Neural cell (in vitro differentiated cells): ENCODE data around the gene ZSWIM6. TPM values are rescaled to one million over a fixed set of nuclear protein-coding genes. Genes with fewer than 3 reads are reported as not detected.

Experiments used
- H2AFZ ChIP-seq: fragments of 200-600, 300-800 bp; sonication (generic), shearing (Covaris generic); 2 replicates; pipeline ENCODE4 v1.6.0; 2014; ENCODE audit warnings: low read depth, mild to moderate bottlenecking, antibody characterized with exemption, low read length, moderate library complexity
- H3F3A ChIP-seq: fragments of 200-600 bp; shearing (Covaris generic); 2 replicates; pipeline ENCODE4 v1.6.1; 2016; ENCODE audit warnings: mild to moderate bottlenecking, moderate library complexity, mixed read lengths, antibody characterized with exemption, low read length; ENCODE audit not compliant: insufficient read depth, poor library complexity, severe bottlenecking
- H3K27ac ChIP-seq: fragments of 200-600, 300-800 bp; sonication (generic), shearing (Covaris generic); 2 replicates; pipeline ENCODE4 v1.5.1; 2014; ENCODE audit warnings: mild to moderate bottlenecking, low read length, moderate library complexity
- H3K27me3 ChIP-seq: fragments of 300-800, 200-600 bp; sonication (generic), shearing (Covaris generic); 2 replicates; pipeline ENCODE4 v1.6.0; 2014; ENCODE audit warnings: mild to moderate bottlenecking, low read depth, low read length, moderate library complexity; ENCODE audit not compliant: insufficient read depth
- H3K36me3 ChIP-seq: fragments of 300-800, 200-600 bp; sonication (generic), shearing (Covaris generic); 2 replicates; pipeline ENCODE4 v1.5.1; 2014; ENCODE audit warnings: mild to moderate bottlenecking, antibody characterized with exemption, low read length, moderate library complexity; ENCODE audit not compliant: insufficient read depth
- H3K4me2 ChIP-seq: fragments of 300-800, 200-600 bp; sonication (generic), shearing (Covaris generic); 2 replicates; pipeline ENCODE4 v1.6.0; 2014; ENCODE audit warnings: mild to moderate bottlenecking, low read length
- H3K4me3 ChIP-seq: fragments of 300-800, 200-600 bp; sonication (generic), shearing (Covaris generic); 2 replicates; pipeline ENCODE4 v1.5.1; 2014; ENCODE audit warnings: mild to moderate bottlenecking, low read length, moderate library complexity
- H3K79me2 ChIP-seq: fragments of 200-600 bp; shearing (Covaris generic); replicated peaks from 2 replicates; pipeline ENCODE4 v1.6.0; 2014; ENCODE audit warnings: mild to moderate bottlenecking, low read length, moderate library complexity; ENCODE audit not compliant: insufficient read depth
- H3K9ac ChIP-seq: fragments of 300-800, 200-600 bp; sonication (generic), shearing (Covaris generic); 2 replicates; pipeline ENCODE4 v1.6.1; 2016; ENCODE audit warnings: mild to moderate bottlenecking, low read length, mixed read lengths
- H3K9me2 ChIP-seq: fragments of 200-600 bp; shearing (Covaris generic); 2 replicates; pipeline ENCODE4 v1.6.1; 2016; ENCODE audit warnings: mild to moderate bottlenecking, low read length, mixed read lengths; ENCODE audit not compliant: insufficient read depth
- H3K9me3 ChIP-seq: fragments of 200-600, 300-800 bp; sonication (generic), shearing (Covaris generic); 2 replicates; pipeline ENCODE4 v1.6.1; 2016; ENCODE audit warnings: mild to moderate bottlenecking, mixed run types, low read length, moderate library complexity, mixed read lengths
- H4K20me1 ChIP-seq: fragments of 200-600 bp; shearing (Covaris generic); 2 replicates; pipeline ENCODE4 v1.6.1; 2016; ENCODE audit warnings: mild to moderate bottlenecking, mixed run types; ENCODE audit not compliant: insufficient read depth
- EP300 ChIP-seq: fragments of 450-650 bp; conservative IDR thresholded peaks from 2 replicates; pipeline ENCODE4 v1.6.1; 2014; ENCODE audit warnings: antibody characterized with exemption, mild to moderate bottlenecking, moderate library complexity; ENCODE audit not compliant: poor library complexity, severe bottlenecking
- EZH2 ChIP-seq: fragments of 200-600, 300-800 bp; shearing (Covaris generic), sonication (generic); IDR thresholded peaks from 2 replicates; pipeline ENCODE4 v1.6.1; 2014; ENCODE audit warnings: antibody characterized with exemption, low read length, borderline replicate concordance, mild to moderate bottlenecking; ENCODE audit not compliant: insufficient read depth, poor library complexity, severe bottlenecking
- MXI1 ChIP-seq: fragments of 450-650 bp; conservative IDR thresholded peaks from 2 replicates; pipeline ENCODE4 v1.6.1; 2014; ENCODE audit warnings: antibody characterized with exemption, mild to moderate bottlenecking; ENCODE audit not compliant: poor library complexity, severe bottlenecking
- POLR2AphosphoS5 ChIP-seq: IDR thresholded peaks from 2 replicates; pipeline ENCODE4 v1.6.1; 2012
- RAD21 ChIP-seq: fragments of 450-650 bp; conservative IDR thresholded peaks from 2 replicates; pipeline ENCODE4 v1.6.1; 2014; ENCODE audit warnings: antibody characterized with exemption, mild to moderate bottlenecking, moderate library complexity
- SMC3 ChIP-seq: fragments of 450-650 bp; conservative IDR thresholded peaks from 2 replicates; pipeline ENCODE4 v1.6.1; 2014; ENCODE audit warnings: antibody characterized with exemption, mild to moderate bottlenecking, moderate library complexity; ENCODE audit not compliant: poor library complexity
- TAF1 ChIP-seq: IDR thresholded peaks from 2 replicates; pipeline ENCODE4 v1.6.1; 2012; ENCODE audit warnings: low read depth
- polyA plus RNA-seq: library from polyadenylated mRNA; depleted of rRNA; stranded (reverse); fragments of >200 nt; gene quantifications from 2 replicates; pipeline ENCODE4 v1.2.3, GENCODE V29; 2014
- TF ChIP-seq, protein P1 (sequence below): IDR thresholded peaks from 2 replicates; pipeline ENCODE4 v1.6.1; 2012; ENCODE audit warnings: borderline replicate concordance
- TF ChIP-seq, protein P2 (sequence below): fragments of 450-650 bp; IDR thresholded peaks from 2 replicates; pipeline ENCODE4 v1.5.1; 2014; ENCODE audit warnings: antibody characterized with exemption, mild to moderate bottlenecking, moderate library complexity; ENCODE audit not compliant: poor library complexity, severe bottlenecking

ZSWIM6 gene
- polyA plus RNA-seq, 1 donor from 2014 or later = 43.6 TPM

DNA sequence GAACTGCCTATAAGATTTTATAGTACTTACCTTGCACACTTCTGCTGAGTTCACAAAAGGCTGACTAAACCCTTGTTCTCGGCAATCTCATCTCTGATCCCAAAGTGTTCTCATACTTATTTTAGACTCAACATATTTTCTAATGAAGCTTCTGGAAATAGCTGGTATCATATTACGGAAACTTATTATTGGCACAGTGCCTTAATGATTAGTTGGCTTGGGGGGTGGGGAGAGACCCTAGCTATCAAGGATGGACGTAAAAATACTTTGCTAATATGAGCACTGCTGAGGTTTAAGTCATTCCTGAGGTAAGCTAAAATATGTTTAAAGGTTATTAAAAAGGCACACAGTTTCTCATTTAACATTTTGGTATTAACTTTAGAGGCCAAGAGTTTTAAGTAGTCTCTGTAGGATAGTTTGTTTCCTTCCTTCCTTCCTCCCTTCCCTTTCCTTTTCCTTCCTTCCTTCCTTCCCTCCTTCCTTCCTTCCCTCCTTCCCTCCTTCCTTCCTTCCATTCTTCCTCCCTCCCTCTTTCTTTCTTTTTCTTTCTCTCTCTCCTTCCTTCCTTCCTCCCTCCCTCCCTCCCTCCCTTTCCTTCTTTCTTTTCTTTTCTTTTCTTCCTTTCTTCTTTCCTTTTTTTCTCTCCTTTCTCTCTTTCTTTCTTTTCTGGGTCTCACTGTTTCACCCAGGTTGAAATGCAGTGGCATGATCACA, 31.5 kb downstream of the ZSWIM6 start:
- H3K4me3 ChIP-seq = no peak overlapping the region
- H3K27ac ChIP-seq = no peak overlapping the region
- H3K9me3 ChIP-seq = no peaks in the 10 kb centered on the region
- no peaks in the 10 kb centered on the region for H3K27me3 ChIP-seq
- H4K20me1 ChIP-seq = peaks cover 15% of the 10 kb centered on the region
- H2AFZ ChIP-seq = no peak overlapping the region
- H3K9ac ChIP-seq = no peak overlapping the region
- H3F3A ChIP-seq = no peaks in the 10 kb centered on the region
- no peaks in the 10 kb centered on the region for H3K9me2 ChIP-seq
- no peaks in the 10 kb centered on the region for H3K36me3 ChIP-seq
- no peak for TF ChIP-seq MXI1
- TF ChIP-seq, protein P1, sequence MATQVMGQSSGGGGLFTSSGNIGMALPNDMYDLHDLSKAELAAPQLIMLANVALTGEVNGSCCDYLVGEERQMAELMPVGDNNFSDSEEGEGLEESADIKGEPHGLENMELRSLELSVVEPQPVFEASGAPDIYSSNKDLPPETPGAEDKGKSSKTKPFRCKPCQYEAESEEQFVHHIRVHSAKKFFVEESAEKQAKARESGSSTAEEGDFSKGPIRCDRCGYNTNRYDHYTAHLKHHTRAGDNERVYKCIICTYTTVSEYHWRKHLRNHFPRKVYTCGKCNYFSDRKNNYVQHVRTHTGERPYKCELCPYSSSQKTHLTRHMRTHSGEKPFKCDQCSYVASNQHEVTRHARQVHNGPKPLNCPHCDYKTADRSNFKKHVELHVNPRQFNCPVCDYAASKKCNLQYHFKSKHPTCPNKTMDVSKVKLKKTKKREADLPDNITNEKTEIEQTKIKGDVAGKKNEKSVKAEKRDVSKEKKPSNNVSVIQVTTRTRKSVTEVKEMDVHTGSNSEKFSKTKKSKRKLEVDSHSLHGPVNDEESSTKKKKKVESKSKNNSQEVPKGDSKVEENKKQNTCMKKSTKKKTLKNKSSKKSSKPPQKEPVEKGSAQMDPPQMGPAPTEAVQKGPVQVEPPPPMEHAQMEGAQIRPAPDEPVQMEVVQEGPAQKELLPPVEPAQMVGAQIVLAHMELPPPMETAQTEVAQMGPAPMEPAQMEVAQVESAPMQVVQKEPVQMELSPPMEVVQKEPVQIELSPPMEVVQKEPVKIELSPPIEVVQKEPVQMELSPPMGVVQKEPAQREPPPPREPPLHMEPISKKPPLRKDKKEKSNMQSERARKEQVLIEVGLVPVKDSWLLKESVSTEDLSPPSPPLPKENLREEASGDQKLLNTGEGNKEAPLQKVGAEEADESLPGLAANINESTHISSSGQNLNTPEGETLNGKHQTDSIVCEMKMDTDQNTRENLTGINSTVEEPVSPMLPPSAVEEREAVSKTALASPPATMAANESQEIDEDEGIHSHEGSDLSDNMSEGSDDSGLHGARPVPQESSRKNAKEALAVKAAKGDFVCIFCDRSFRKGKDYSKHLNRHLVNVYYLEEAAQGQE = no peak
- TF ChIP-seq POLR2AphosphoS5 = no peak
- TF ChIP-seq EZH2 = no peak
- no peak for TF ChIP-seq RAD21
- no peak for TF ChIP-seq SMC3
- TF ChIP-seq TAF1 = no peak
- no peak for TF ChIP-seq EP300
- TF ChIP-seq, protein P2, sequence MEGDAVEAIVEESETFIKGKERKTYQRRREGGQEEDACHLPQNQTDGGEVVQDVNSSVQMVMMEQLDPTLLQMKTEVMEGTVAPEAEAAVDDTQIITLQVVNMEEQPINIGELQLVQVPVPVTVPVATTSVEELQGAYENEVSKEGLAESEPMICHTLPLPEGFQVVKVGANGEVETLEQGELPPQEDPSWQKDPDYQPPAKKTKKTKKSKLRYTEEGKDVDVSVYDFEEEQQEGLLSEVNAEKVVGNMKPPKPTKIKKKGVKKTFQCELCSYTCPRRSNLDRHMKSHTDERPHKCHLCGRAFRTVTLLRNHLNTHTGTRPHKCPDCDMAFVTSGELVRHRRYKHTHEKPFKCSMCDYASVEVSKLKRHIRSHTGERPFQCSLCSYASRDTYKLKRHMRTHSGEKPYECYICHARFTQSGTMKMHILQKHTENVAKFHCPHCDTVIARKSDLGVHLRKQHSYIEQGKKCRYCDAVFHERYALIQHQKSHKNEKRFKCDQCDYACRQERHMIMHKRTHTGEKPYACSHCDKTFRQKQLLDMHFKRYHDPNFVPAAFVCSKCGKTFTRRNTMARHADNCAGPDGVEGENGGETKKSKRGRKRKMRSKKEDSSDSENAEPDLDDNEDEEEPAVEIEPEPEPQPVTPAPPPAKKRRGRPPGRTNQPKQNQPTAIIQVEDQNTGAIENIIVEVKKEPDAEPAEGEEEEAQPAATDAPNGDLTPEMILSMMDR = no peak
- H3K4me2 ChIP-seq = no peak overlapping the region
- peaks cover 97% of the 10 kb centered on the region for H3K79me2 ChIP-seq

DNA sequence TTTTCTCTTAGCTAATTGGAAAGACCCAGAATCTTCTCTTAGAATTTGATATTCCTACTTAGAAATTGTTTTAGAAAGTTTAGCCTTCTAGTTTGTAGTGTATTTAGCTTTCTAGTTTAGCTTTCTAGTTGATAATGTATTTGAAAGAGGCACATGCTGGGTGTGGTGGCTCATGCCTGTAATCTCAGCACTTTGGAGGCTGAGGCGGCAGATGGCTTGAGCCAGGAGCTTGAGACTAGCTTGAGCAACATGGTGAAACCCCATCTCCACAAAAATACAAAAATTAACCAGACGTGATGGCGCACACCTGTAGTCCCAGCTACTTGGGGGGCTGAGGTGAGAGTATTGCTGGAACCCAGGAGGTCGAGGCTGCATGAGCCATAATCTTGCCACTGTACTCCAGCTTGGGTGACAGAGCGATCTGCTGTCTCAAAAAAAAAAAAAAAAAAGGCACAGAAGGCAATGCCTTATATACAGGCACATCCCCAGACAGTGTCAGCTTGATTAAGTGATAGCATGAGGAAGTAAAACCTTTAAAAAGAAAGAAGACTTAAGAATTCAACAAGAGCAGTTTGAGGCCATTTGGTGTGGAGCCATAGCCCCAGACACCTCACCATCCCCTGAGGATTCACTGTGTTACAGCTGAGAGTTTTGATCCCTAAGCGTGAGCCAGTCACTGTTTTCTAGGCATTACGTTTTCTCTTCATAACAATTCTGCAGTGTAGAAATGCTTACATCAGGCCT, 34.6 kb downstream of the ZSWIM6 start:
- Histone ChIP-seq H4K20me1 (peaks cover 5% of the 10 kb centered on the region), H3K9me3 (no peaks in the 10 kb centered on the region), H3K79me2 (peaks cover 97% of the 10 kb centered on the region), H3K36me3 (no peaks in the 10 kb centered on the region), H3K4me2 (no peak overlapping the region), H3K9ac (no peak overlapping the region), H3K27me3 (no peaks in the 10 kb centered on the region), H3K9me2 (no peaks in the 10 kb centered on the region), H3K4me3 (no peak overlapping the region), H3K27ac (no peak overlapping the region), H3F3A (no peaks in the 10 kb centered on the region), H2AFZ (no peak overlapping the region)
- TF ChIP-seq, protein P2 = no peak
- TF ChIP-seq EZH2 = no peak
- TF ChIP-seq SMC3 = no peak
- TF ChIP-seq, protein P1 = no peak
- TF ChIP-seq EP300 = no peak
- TF ChIP-seq RAD21 = no peak
- TF ChIP-seq TAF1 = no peak
- no peak for TF ChIP-seq POLR2AphosphoS5
- TF ChIP-seq MXI1 = no peak
